Measurements from ENCODE around the gene PHF21A.
"Not testable (repeated sequence)": the region's sequence is repeated elsewhere in the genome, so short reads cannot be mapped to it uniquely, and the experiment has no call there.

The PHF21A gene

DNA sequence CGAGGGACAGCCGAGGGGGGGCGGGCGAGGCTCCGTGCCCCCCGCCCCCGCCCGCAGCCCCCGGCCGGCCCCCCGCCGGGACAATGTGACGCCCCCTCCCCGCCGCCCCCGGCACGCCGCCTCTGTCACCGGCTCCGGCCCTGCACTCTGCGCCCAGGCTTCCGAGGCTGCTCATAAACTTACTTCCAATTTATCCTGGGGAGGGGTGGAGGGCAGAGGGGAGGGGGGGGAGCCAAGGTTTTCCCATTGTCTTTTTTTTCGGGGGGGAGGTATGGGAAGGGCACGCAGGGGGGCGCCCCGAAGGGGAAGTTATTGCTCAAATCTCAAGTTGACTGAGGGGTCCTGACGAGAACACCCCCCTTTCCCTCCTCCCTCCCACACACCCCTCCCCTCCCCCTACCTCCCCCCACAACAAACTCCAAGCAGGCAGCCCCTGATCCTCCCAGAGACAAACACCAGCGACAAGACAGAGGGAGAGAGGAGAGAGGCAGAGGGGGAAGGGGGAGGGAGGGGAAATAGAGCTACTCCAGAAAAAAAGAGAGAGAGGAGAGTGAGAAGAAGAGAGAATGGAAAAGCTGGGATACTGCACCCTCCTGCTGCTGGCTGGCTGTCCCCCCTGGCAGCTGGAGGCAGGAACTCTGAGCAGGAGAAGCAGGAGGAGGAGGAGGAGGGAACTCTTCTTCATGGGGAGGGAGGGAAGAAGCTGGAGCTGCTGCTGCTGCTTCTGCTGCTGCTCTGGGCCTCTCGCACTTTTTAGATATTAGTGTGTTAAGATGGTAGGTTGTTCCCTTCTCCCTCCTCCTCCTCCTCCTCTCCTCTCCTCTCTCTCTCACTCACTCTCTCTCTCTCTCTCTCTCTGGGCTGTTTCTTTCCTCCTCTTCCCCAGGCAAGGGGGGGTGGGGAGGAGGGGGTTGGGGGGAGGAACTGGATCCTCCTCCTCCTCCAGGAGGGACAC lies 631 bp downstream of the PHF21A start:
- peak; percentile 42 for DNase-seq (ENCODE audit: low read depth)

DNA sequence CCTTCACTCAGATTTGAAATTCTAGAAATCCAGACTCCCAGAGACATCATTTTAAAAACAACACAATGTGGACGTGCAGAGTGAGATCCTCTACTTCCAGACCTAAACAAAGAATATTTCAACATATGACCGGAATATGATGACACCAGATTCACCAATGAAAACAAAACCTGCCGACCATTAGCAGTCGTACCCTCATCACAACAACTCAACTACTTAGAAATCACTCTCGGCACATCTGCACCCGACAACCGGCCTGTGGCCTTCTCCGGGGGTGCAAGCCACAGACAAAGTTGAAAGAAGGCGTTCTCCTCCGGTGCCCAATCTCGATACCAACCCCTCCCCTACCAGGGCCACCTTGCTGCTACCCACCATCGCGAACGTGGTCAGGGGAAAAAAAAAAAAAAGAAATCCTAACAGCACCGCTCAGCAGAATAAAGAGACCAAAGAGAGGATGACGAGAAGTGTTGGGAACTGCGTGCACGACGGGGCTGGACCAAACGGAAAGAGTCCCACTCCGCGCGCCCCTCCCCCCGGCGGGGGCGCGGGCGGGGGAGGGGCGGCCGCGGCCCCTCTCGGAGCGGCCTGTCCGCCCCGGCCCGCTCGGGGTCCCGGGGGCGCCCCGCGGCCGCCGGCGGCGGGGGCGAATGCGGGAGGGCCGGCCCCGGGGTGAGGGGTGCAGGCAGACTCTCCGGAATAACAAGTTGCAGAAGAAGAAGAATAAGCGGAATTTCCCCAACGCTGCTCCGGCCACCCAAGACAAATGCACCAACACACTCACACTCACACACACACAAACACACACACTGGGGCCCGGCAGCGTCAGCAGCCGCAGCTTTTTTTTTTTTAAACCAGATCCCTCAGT lies 1.7 kb downstream of the PHF21A start:
- DNase-seq (ENCODE audit: low read depth) = no peak

DNA sequence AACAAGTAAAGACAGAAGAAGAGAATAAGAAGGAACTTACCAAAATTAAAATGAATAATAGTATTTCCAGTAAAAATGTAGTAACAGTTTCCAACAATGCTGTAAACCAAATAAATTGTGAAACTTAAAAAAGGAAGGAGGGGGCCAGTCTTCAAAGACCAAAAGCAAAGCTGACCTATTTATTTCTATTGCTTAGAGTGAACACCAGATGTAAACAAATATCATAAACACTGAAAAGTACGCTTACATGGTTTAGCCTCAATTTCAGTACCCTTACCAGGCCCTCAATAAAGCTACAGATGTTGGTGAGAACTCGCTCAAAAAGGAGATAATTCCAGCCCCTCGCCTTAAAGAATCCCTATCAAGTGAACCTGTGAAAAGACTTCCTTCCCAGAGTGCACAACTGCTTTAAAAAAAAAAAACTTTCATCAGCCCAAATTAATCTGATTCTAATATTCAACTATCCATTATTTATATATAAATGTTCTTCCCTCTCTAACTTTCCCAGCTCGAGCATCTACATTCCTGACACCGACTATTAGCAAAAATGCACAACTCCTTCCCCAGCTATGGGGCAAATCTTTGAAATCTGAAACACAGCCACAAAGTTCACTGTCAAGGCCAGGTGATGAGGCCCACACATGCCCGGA lies 2.4 kb downstream of the PHF21A start:
- no peak for DNase-seq (ENCODE audit: low read depth)

DNA sequence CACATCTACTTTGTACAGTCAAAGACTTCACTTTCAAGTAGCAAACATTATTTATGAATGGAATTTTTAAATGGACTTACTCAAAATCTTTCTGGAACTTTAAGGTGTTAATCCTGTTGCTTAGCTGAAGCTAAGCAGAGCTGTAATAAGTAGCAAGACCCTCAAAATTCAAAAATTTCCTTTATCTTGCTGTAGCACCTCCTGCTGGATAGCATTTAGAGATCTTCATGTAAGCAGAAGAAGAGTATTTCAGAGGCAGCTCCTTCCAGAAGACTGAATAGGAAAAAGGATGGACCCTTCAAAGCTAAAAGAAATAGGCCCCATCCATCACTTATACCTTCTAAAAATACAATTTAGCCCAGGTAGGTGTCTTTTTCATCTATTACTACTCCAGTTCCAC lies 3.4 kb downstream of the PHF21A start:
- no peak for DNase-seq (ENCODE audit: low read depth)

DNA sequence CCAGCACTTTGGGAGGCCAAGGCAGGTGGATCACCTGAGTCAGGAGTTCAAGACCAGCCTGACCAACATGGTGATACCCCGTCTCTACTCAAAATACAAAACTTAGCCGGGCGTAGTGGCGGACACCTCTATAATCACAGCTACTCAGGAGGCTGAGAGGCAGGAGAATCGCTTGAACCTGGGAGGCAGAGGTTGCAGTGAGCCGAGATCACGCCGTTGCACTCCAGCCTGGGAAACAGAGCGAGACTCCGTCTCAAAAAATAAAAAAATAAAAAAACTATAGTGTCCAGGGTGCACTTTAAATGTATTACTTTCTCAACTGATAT lies 4.6 kb downstream of the PHF21A start:
- not testable (repeated sequence) for DNase-seq (ENCODE audit: low read depth)

DNA sequence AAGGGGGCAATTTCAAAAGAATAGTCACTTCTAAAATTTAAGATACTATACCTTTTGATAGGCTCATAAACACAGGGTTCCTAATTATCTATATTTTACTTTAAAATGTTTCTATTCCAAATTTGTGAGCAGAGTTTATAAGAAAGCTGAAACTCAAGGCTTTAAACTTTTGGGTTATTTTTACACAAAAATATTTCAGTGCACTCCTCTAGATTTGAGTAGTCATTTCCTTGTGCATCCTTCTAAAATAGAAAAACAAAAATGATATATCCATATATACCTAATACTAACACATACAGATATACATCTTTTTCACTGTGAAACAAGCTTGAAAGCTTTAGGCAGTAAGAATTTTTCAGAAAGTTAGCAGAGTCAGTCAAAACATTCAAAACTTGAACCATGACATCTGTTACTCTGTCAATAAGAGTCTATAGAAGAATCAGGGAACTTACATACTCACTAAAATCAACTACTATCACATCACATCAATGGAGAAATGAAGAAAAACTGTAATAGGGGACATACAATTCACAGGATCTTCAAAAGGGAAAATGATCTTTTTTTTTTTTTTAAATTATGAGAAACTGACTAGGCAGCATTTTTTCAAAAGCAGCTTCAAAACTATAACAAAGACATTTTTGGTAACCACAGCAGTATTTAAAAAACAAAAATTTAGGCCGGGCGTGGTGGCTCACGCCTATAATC lies 5.1 kb downstream of the PHF21A start:
- no peak for DNase-seq (ENCODE audit: low read depth)

DNA sequence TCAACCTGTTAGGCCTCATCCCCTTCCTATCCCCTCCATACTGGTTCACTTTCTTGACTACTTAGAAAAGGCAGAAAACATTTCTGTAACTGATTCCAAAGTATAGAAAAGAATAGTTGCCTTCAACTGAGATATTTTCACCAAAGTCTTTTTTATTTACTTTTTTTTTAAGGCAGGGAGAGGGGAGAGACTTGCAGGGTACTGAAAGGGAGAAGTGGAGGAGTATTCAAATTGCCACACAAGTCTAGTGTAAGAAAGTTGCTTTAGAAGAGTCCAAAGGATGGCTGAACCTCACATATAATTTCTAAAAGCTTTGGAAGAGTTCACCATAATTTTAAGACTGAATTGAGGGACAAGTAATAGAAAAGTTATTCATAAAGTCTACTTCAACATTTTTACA lies 6.3 kb downstream of the PHF21A start:
- no peak for DNase-seq (ENCODE audit: low read depth)

DNA sequence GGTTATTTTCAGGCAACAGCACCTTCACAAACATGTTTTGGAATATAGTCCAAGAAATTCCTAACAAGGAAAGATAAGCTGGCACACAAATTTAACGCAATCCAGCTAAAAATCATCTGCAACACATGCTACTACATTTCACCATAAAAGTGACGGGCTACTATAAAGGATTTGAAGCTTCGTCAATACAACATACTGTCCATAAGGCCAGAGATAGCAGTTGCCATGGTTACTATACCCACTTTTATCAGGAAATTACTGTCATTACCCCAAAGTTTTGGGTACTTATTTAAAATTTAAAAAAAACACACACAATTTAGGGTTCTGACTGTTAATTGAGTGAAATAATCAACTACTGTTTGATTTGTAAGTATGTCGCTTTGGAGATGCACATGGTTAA lies 6.9 kb downstream of the PHF21A start:
- no peak for DNase-seq (ENCODE audit: low read depth)

DNA sequence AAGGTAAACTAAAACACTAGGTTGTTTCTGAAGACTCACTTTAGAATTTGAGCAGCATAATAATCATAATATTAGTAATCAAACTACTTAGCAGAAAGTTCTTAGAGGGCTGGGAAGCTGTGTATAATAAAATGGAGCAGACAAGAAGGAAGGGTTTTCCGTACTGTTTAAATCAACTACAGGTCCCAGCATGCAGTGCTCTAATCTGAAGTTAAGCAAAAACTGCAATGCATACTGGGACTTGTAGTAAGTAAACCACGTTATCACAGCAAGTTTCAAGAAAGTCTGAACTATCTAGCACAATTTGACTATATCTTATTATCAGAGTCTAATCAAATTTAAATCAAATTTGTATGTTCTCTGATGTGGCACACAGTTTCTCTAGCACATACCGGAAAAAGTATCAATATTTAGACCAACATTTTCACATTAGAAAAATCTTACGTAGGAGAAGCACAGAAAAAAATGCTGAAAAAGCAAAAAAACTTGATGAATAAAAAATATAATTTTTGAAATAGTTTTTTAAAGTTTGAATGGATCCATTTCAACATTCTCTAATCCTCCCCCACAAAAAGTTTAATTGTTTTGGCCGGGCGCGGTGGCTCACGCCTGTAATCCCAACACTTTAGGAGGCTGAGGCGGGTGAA lies 8.2 kb downstream of the PHF21A start:
- no peak for DNase-seq (ENCODE audit: low read depth)

DNA sequence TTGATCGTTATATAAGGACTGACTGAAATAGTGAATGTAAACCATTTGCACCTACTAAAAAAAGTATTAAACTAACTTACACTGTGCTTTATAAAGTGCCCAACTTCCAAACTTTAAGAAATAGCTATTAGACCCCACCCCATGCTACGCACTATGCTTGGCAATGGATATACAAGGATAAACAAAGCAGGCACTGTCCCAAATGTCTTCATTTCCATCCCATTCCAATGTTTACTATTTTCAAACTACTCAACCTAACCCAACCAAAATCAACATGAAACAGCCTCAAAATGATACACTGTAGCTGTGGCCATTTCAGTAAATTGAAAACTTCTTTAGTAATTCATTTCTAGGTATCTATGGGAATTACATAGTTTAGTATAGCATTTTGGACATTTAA lies 12.5 kb downstream of the PHF21A start:
- no peak for DNase-seq (ENCODE audit: low read depth)

DNA sequence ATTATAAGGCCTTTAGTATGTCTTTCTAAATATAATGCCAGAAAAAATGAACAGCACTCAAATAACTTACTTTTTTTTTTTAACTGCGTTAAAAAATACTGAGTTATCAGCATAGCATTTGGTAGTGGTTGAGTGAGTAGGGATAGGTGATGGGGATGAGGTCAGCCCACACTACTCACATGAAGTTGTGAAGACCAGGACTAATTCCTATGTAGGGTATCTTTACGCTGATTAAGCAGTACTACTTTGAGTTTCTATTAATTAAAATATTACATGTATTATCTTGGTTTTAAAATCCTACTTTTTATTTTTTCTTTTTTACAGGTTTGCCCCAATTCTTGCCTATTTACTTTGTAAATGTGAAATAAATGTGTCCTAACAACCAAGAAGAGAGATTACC lies 13.5 kb downstream of the PHF21A start:
- no peak for DNase-seq (ENCODE audit: low read depth)

DNA sequence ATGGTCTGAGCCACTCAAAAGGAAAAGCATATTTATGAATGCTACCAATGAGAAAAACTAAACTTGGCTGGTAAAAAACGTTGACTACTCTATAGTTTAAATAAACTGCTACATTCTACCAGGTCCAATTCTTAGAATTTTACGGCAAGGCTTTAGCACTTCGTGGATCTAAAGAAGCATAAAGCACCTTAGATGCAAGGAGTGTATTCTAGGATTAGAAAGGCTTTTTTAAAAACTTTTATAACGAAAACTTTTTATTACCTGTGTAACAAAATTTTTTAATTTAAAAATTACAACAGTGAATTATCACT lies 13.9 kb downstream of the PHF21A start:
- no peak for DNase-seq (ENCODE audit: low read depth)

DNA sequence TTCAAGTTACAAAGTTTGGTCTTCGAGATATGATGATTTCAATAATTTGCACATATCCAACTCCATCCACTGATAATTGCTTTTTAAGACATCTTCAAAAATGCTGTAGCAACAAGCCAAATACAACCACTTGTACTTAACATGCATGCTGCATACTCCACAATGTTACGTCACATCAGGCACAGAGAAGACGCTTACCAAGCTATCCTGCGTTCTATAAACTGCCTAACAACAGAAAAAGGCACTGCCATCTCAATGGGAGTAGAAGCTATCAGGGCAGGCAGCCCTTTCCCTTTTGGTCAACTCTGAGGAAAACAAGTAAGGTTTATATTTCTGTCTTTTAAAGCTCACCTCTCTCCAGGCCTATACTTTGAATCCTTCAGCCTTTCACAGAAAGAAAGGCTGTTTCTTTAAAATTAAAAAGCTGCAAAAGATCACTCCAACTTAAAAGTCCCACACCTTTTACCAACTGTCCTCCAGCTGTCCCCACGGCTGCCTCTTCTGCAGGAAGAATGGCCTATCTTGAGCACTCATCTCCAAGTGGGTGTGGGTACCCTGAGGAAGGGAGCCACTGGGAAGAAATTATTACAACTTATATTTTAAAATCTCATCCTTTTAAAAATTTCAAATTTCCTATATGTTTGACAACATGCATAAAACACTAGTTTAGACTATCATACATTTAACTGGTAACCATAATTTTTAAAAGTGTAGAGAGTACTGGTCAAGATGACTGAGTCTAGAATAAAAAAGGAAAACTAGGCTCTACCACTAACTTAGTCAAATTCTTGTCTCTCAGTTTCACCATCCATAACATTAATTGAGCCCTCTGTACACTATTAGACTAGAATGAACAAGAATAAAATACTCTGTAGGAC lies 14.5 kb downstream of the PHF21A start:
- no peak for DNase-seq (ENCODE audit: low read depth)

DNA sequence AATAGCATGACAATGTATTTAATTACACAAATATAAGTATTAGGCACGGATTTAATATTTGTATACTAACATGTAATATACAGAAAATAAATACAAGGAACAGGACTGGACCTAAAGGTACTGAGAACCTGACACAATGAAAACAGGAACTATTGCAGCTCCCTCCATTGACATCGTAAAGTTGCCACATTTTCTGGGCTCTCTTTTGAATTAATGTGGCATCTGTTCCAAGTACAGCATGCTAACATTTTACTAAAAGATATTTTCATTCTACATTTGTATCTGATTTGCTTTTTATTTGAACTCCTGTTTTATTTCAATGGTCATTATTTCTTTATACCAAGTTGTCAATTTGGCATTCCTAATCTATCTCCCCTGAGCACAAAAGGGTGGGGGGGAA lies 15.3 kb downstream of the PHF21A start:
- DNase-seq (ENCODE audit: low read depth) = no peak

DNA sequence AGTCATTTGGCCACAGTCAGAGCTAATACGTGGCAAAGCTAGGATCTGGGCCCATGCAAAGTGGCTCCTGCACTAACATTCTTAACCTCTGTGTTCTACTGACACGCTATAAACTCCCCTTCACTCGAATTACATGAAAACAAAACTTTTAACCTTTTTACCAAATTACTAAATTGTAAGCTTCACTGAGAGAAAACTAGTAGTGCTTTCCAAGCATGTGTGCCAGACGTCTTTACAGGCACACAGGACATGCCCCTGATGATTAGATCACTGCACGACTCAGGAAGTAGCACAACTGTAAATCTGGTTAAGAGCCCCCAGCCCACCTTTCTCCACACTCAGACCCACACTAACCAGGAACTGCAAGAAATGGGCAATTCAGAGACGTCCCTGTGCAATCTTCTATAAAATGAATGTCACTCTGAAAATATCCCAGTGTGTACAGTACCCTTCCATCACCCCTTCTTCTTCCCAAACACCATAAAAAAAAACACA lies 16.1 kb downstream of the PHF21A start:
- DNase-seq (ENCODE audit: low read depth) = no peak

DNA sequence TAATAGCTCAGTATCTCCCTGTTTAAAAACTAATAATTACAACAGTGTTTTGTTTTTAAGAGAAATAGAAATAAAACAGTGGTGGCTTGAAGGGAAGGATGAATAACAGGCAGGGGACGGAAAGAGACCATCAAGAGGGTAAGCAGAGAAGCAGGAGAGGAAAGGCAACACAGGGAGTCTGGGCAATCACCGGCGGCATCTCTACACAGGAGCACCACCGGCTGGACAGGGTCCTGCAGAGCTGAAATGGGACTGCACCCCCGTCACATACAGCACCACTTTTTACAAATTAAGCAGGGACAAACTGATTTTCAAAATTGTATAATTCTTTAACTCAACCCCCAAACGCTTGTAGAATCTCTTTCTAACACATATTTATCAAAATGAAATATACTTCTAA lies 18.4 kb downstream of the PHF21A start:
- no peak for DNase-seq (ENCODE audit: low read depth)

DNA sequence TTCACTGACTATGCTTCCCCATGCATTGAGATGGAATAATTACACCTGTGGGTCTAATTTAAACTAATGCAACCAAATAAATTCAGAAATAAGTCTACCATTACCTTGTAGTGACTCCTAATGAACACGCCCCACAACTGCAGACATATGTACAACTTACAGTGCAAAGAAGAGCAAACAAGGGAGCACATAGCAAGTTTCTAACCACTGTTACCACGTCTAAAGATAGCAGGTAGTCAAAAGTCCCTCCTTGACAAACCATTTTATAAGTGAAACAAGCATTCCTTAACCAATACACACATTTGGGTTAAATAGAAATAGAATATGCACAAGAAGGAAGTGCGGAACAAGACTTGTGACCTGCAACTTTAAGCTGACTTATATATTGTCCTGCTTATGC lies 20.6 kb downstream of the PHF21A start:
- DNase-seq (ENCODE audit: low read depth) = no peak

DNA sequence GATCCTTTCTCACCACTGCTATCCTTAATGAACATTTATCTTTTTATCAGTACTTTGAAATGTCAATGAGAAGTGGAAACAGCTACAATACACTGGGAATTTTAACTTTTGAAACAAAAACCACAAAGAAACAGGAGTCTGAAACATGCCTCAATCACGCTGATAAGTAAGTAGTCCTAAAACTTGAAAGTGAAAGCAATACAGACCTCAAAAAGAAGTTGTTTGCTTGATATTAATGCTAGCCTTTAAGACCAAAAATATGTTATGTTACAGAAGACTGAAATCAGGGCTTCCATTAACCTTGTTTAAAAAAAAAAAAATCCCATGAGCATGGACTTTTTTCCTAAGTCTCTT lies 21.3 kb downstream of the PHF21A start:
- DNase-seq (ENCODE audit: low read depth) = no peak

DNA sequence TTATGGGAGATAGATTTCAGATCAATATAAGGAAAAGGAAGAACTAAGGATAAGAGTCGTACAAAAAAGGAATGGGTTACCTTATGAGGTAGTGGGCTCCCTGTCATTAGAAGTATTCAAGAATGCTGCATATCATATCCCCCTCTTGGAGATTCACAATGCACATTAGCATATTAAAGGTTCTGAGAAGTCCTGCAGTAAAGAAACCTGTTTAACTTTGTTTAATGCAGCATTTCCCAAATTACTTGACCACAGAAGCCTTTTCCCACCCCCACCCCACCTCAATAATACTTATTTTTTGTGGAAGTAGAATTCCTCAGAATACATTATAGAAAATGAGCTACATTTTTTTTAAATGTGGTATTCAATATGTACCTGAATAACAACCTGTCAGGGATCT lies 30.9 kb downstream of the PHF21A start:
- DNase-seq (ENCODE audit: low read depth) = no peak

DNA sequence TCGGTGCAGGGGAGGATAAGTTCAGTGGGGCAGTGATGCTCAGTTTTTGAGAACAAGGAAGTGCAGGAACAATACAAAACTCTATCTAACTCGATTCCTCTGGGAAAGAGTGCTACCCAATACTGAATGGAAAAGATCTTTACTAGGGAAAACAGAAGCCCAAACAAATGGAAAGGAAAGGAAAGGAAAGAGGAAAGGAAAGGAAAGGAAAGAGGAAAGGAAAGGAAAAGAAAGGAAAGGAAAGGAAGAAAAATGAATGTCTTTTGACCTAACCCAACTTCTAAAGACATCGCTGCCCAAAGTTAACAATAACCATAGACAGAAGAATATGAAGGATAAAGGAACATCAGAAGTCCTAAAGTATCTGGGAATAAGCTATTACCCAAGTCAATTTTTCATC lies 41.6 kb downstream of the PHF21A start:
- DNase-seq (ENCODE audit: low read depth) = no peak

DNA sequence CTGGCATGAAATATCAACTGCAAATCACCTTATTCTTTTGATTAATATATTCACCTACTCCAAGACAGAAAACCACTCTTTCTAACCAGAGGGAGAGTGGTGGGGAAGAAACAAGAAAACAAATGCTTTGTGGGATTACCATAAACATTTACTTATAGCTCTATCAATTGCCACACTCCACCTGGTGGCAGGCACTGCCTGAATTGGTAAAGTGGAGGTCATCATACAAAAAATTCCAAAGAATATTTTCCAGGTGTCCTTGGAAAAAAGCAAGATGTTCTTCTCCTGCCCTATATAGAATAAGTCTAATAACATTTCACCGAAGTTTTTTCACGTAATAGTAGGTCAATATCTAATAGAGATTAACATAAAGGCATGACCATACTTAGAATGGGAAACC lies 45.3 kb downstream of the PHF21A start:
- no peak for DNase-seq (ENCODE audit: low read depth)

Measured in GM04503 (cell line).